ENCODE results near the gene C3orf22.
A peak's percentile ranks its signal among the peaks of the same experiment; 100 is the strongest.

The C3orf22 gene

GRCh38 chr3:126552688-126553283, 5.9 kb downstream of the C3orf22 start:
- 97% methylated on average over 12 of the region's 14 CpGs for WGBS (ENCODE audit: insufficient coverage)
- Histone ChIP-seq H3K4me1 (ENCODE audit: control extremely low read depth in 1 of 4, control insufficient read depth in 4 of 4, insufficient read depth in 4 of 4, low read length in 3 of 4) (peaks cover 0 to 36% (median 32%) of the 10 kb centered on the region in 4 experiments), H3K4me3 (ENCODE audit: control insufficient read depth in 1 of 7, extremely low read depth in 1 of 7, insufficient read depth in 4 of 7, low read depth in 2 of 7, low read length in 6 of 7) (no peak overlapping the region), H3K36me3 (ENCODE audit: control insufficient read depth in 4 of 4, insufficient read depth in 4 of 4, low read length in 3 of 4) (no peaks in the 10 kb centered on the region), H3K27me3 (replicated peaks in 2 of 5; ENCODE audit: control insufficient read depth in 4 of 5, insufficient read depth in 5 of 5, low read length in 4 of 5) (no peaks in the 10 kb centered on the region), H3K27ac (ENCODE audit: insufficient read depth in 1 of 2, low read depth in 1 of 2, low read length in 2 of 2, poor library complexity in 1 of 2, severe bottlenecking in 2 of 2) (no peak overlapping the region), H3K9me3 (ENCODE audit: control extremely low read depth in 1 of 5, control insufficient read depth in 4 of 5, insufficient read depth in 2 of 5, low read depth in 1 of 5, low read length in 4 of 5) (no peaks in the 10 kb centered on the region)
- CTCF ChIA-PET = interaction anchor here (0.6 to 1.7 kb wide), 5 partner anchors 17 to 73 kb away, joined by 3 to 5 read pairs (median 3); no protein-coding TSS in a partner anchor
- POLR2A ChIA-PET = no interaction called here
- no peak for DNase-seq

DNA sequence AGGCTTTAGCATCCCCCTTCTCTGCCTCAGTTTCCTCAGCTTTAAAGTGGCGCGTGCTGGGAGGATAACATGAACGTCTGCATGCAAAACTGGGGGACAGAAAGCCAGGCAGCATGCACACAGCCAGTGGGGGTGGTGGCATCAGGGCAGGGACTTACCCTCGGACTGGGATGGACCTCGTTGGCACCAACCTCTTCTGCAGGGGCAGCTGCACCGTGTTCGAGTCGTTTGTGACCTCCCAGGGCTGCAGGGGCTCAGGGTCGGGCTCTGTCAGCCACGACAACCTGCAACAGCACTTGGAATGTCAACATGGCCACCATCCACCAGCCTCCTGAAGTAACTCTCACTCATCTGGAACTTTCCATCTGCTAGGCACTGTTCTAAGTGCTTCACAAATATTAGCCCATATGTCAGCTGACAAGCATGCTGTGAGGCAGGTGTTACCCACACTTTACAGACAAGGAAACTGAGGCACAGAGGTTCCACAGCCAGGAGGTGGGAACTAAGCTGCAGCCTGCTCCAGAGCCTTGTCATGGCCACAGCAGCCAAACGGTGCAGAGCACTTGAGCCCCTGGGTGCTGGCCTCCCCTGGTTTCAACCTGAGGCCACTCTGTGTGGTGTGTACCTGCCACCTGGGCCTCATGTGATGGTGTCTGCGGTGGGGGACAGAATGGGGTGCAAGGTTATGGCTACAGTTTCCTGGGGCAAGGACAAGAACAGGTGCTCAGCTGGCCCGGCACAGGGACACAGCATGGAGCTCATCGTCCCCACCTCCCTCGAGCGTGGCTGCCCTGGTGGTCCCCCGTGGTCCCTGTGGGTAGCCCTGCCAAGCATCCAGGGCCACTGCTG, 6.7 kb downstream of the C3orf22 start:
- POLR2A ChIA-PET = interaction anchor here (0.6 kb wide), 1 partner anchor 101 kb away, joined by 3 read pairs; no protein-coding TSS in a partner anchor
- no peak for DNase-seq
- 97% methylated on average over 13 of the region's 17 CpGs for WGBS (ENCODE audit: insufficient coverage)

DNA sequence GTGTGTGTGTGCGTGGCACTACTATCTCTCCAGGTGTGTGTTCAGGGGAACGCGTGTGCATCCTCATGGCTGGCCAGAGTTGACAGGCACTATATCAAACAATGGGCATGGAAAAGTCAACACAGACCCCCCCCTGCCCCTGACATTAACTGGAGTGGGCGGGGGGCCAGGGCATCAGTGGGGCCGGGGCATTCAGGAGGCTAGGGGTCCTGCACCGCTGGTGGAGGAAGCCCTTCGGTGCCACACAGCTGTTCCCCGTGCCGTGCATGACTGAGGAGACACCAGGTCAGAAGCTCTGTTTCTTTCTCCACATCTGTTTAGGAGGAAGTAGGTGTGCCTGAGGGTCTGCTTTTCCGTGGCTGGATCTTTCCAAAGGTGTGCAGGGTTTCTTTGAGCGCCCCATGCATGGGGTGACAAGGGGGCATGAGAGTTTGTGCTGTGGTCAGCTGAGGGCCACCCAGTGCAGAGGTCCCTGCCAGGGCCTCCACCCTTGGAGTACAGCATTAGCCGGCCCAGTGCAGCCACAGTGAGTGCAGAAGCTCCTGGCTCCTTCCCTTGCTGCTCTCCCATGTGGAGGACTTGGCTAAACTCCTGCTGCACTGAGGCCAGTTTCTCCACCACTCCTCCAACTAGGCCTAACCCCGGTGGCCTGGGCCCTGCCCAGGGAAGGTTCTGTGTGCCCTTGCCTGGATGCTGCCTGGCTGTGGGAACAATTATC, 7.5 kb downstream of the C3orf22 start:
- 60% methylated on average over 8 of the region's 13 CpGs for WGBS (ENCODE audit: insufficient coverage)
- Histone ChIP-seq H3K27me3 (replicated peaks in 2 of 5; ENCODE audit: control insufficient read depth in 4 of 5, insufficient read depth in 5 of 5, low read length in 4 of 5) (no peaks in the 10 kb centered on the region), H3K4me1 (ENCODE audit: control extremely low read depth in 1 of 4, control insufficient read depth in 4 of 4, insufficient read depth in 4 of 4, low read length in 3 of 4) (peaks cover 0 to 40% (median 37%) of the 10 kb centered on the region in 4 experiments), H3K4me3 (ENCODE audit: control insufficient read depth in 1 of 7, extremely low read depth in 1 of 7, insufficient read depth in 4 of 7, low read depth in 2 of 7, low read length in 6 of 7) (no peak overlapping the region), H3K36me3 (ENCODE audit: control insufficient read depth in 4 of 4, insufficient read depth in 4 of 4, low read length in 3 of 4) (no peaks in the 10 kb centered on the region), H3K27ac (ENCODE audit: insufficient read depth in 1 of 2, low read depth in 1 of 2, low read length in 2 of 2, poor library complexity in 1 of 2, severe bottlenecking in 2 of 2) (no peak overlapping the region), H3K9me3 (ENCODE audit: control extremely low read depth in 1 of 5, control insufficient read depth in 4 of 5, insufficient read depth in 2 of 5, low read depth in 1 of 5, low read length in 4 of 5) (no peaks in the 10 kb centered on the region)
- CTCF ChIA-PET = interaction anchor here (1.2 to 2.3 kb wide), 5 partner anchors 11 to 32 kb away, joined by 4 to 19 read pairs (median 5); partner anchors contain the start of gene CHST13
- peak in 2 of 3 donors; percentile 46 to 57 for DNase-seq
- POLR2A ChIA-PET = interaction anchor here (0.6 kb wide), 1 partner anchor 102 kb away, joined by 3 read pairs; no protein-coding TSS in a partner anchor

More for the DNA sequence above, 6.7 kb downstream of the C3orf22 start:
- Histone ChIP-seq H3K4me3 (ENCODE audit: control insufficient read depth in 1 of 7, extremely low read depth in 1 of 7, insufficient read depth in 4 of 7, low read depth in 2 of 7, low read length in 6 of 7) (no peak overlapping the region), H3K27ac (ENCODE audit: insufficient read depth in 1 of 2, low read depth in 1 of 2, low read length in 2 of 2, poor library complexity in 1 of 2, severe bottlenecking in 2 of 2) (no peak overlapping the region), H3K36me3 (ENCODE audit: control insufficient read depth in 4 of 4, insufficient read depth in 4 of 4, low read length in 3 of 4) (no peaks in the 10 kb centered on the region), H3K27me3 (replicated peaks in 2 of 5; ENCODE audit: control insufficient read depth in 4 of 5, insufficient read depth in 5 of 5, low read length in 4 of 5) (no peaks in the 10 kb centered on the region), H3K4me1 (ENCODE audit: control extremely low read depth in 1 of 4, control insufficient read depth in 4 of 4, insufficient read depth in 4 of 4, low read length in 3 of 4) (peaks cover 0 to 40% (median 37%) of the 10 kb centered on the region in 4 experiments), H3K9me3 (ENCODE audit: control extremely low read depth in 1 of 5, control insufficient read depth in 4 of 5, insufficient read depth in 2 of 5, low read depth in 1 of 5, low read length in 4 of 5) (no peaks in the 10 kb centered on the region)
- CTCF ChIA-PET = interaction anchor here (0.6 to 2.2 kb wide), 8 partner anchors 14 to 74 kb away, joined by 3 to 19 read pairs (median 4); partner anchors contain the start of gene CHST13

DNA sequence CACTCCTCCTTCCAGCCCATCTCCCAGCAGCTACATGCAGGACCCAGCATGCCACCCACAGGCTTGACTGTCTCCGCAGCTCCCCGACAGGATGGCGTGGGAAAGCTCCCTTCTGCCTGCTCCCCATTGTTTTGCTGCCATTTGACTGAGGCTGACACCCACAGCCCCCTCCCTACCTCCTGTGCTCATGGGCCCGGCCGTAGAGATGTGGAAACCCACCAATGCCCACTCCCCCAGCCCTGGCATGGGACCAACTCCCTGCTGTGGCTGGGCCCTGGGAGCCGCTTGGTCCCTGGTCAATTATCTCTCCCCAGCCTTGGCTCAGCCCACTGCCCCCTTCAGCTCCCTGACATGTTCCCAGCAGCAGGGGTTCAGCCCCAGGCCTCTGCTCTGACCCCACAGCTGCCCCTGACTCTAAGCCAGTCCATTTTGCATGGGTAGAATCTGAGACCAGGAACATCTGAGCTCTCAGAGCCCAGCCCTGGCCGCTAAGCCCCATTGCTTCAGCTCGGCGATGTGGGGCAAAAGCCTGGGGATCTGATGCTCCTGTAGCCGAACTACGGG, 8.2 kb downstream of the C3orf22 start:
- no peak for DNase-seq
- no peaks in the 10 kb centered on the region for H3K36me3 ChIP-seq (ENCODE audit: control insufficient read depth in 4 of 4, insufficient read depth in 4 of 4, low read length in 3 of 4)
- H3K4me3 ChIP-seq (ENCODE audit: control insufficient read depth in 1 of 7, extremely low read depth in 1 of 7, insufficient read depth in 4 of 7, low read depth in 2 of 7, low read length in 6 of 7) = no peak overlapping the region
- H3K27ac ChIP-seq (ENCODE audit: insufficient read depth in 1 of 2, low read depth in 1 of 2, low read length in 2 of 2, poor library complexity in 1 of 2, severe bottlenecking in 2 of 2) = no peak overlapping the region
- 94% methylated on average over 10 of the region's 11 CpGs for WGBS (ENCODE audit: insufficient coverage)
- no peaks in the 10 kb centered on the region for H3K27me3 ChIP-seq (replicated peaks in 2 of 5; ENCODE audit: control insufficient read depth in 4 of 5, insufficient read depth in 5 of 5, low read length in 4 of 5)
- ChIA-PET POLR2A (no interaction called here), CTCF (interaction anchor here (0.7 to 2.3 kb wide), 6 partner anchors 11 to 31 kb away, joined by 3 to 19 read pairs (median 5); partner anchors contain the start of gene CHST13)
- no peaks in the 10 kb centered on the region for H3K9me3 ChIP-seq (ENCODE audit: control extremely low read depth in 1 of 5, control insufficient read depth in 4 of 5, insufficient read depth in 2 of 5, low read depth in 1 of 5, low read length in 4 of 5)
- peaks cover 0 to 44% (median 42%) of the 10 kb centered on the region in 4 experiments for H3K4me1 ChIP-seq (ENCODE audit: control extremely low read depth in 1 of 4, control insufficient read depth in 4 of 4, insufficient read depth in 4 of 4, low read length in 3 of 4)

DNA sequence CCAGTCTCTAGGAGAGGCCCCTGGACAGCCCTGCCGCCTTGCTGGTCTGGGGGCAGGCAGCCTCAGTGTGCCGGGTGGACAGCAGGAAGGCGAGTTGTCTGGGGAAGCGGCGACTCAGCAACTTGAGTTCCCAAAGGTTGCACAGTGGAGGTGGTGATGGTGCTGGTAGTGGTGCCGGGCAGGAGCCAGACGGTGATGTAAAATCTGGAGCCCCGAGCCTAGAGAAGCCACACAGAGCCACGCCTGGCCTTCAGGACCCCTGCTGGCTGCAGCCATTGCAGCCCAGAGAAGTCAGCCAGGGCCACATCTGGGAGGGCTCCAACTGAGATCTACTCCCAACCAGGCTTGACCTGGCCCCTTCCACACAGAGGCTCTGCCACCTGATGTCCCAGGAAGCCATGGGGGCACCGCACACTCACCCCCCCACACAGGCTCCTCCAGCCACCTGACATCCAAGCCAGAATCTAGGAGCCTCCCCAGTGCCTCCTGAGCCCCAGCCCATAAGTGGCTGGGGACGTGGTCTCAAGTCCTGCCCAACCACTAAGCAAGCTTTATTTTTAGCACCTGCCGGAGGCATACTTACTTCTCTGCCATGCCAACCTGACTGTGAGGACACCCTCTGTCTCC, 8.8 kb downstream of the C3orf22 start:
- H3K9me3 ChIP-seq (ENCODE audit: control extremely low read depth in 1 of 5, control insufficient read depth in 4 of 5, insufficient read depth in 2 of 5, low read depth in 1 of 5, low read length in 4 of 5) = no peaks in the 10 kb centered on the region
- no peak for DNase-seq
- H3K4me3 ChIP-seq (ENCODE audit: control insufficient read depth in 1 of 7, extremely low read depth in 1 of 7, insufficient read depth in 4 of 7, low read depth in 2 of 7, low read length in 6 of 7) = no peak overlapping the region
- ChIA-PET POLR2A (no interaction called here), CTCF (interaction anchor here (0.7 to 2.3 kb wide), 5 partner anchors 12 to 72 kb away, joined by 3 to 19 read pairs (median 5); partner anchors contain the start of gene CHST13)
- WGBS (ENCODE audit: insufficient coverage) = 80% methylated on average over 12 of the region's 12 CpGs
- H3K27me3 ChIP-seq (replicated peaks in 2 of 5; ENCODE audit: control insufficient read depth in 4 of 5, insufficient read depth in 5 of 5, low read length in 4 of 5) = no peaks in the 10 kb centered on the region
- no peak overlapping the region for H3K27ac ChIP-seq (ENCODE audit: insufficient read depth in 1 of 2, low read depth in 1 of 2, low read length in 2 of 2, poor library complexity in 1 of 2, severe bottlenecking in 2 of 2)
- no peaks in the 10 kb centered on the region for H3K36me3 ChIP-seq (ENCODE audit: control insufficient read depth in 4 of 4, insufficient read depth in 4 of 4, low read length in 3 of 4)
- H3K4me1 ChIP-seq (ENCODE audit: control extremely low read depth in 1 of 4, control insufficient read depth in 4 of 4, insufficient read depth in 4 of 4, low read length in 3 of 4) = peaks cover 0 to 50% (median 48%) of the 10 kb centered on the region in 4 experiments

Data from common myeloid progenitor, CD34-positive (primary cell).